HG03558 (cell line): ENCODE data around the gene ZNF700.
"Not testable (repeated sequence)": the region's sequence is repeated elsewhere in the genome, so short reads cannot be mapped to it uniquely, and the experiment has no call there.

ENCODE experiments used
- ATAC-seq: cut with Tn5 transposase; IDR thresholded peaks from one replicate; pipeline ENCODE4 v1.9.1; 2021; ENCODE audit warnings: moderate number of reproducible peaks; ENCODE audit not compliant: unreplicated experiment; ENCODE audit errors: extremely low read depth

Gene ZNF700

GRCh38 chr19:11935829-11936228 is 10.9 kb downstream of the ZNF700 start:
- not testable (repeated sequence) for ATAC-seq

GRCh38 chr19:11938383-11938782 is 13.5 kb downstream of the ZNF700 start:
- ATAC-seq: not testable (repeated sequence)

- not testable (repeated sequence) for ATAC-seq
Measured at GRCh38 chr19:11941361-11941887, 16.5 kb downstream of the ZNF700 start.

GRCh38 chr19:11942008-11942842 is 17.3 kb downstream of the ZNF700 start:
- ATAC-seq: no peak

GRCh38 chr19:11942843-11943108 is 17.9 kb downstream of the ZNF700 start:
- ATAC-seq: no peak

GRCh38 chr19:11944656-11945055 is 19.7 kb downstream of the ZNF700 start:
- no peak for ATAC-seq

GRCh38 chr19:11948646-11949045 is 23.7 kb downstream of the ZNF700 start:
- no peak for ATAC-seq

GRCh38 chr19:11949201-11949600 is 24.3 kb downstream of the ZNF700 start:
- ATAC-seq: no peak

GRCh38 chr19:11949614-11950080 is 24.7 kb downstream of the ZNF700 start:
- ATAC-seq: not testable (repeated sequence)

GRCh38 chr19:11950312-11950711 is 25.4 kb downstream of the ZNF700 start:
- no peak for ATAC-seq

- no peak for ATAC-seq
Measured at GRCh38 chr19:11963566-11964355, 38.9 kb downstream of the ZNF700 start.

GRCh38 chr19:11964496-11964857 is 39.6 kb downstream of the ZNF700 start:
- ATAC-seq: no peak

GRCh38 chr19:11964858-11965645 is 40.1 kb downstream of the ZNF700 start, which contains the start of gene ZNF763:
Gene ZNF763, plus strand, starts transcription at chr19:11965040. Its CDS starts 169 bp downstream, at chr19:11965209.
- ATAC-seq: peak; percentile 68

- ATAC-seq: no peak
Measured at GRCh38 chr19:11970174-11970573, 45.3 kb downstream of the ZNF700 start.

GRCh38 chr19:11971041-11971440 is 46.1 kb downstream of the ZNF700 start:
- ATAC-seq: no peak

- no peak for ATAC-seq
Measured at GRCh38 chr19:11973019-11973810, 48.3 kb downstream of the ZNF700 start.

GRCh38 chr19:11978492-11979100 is 53.7 kb downstream of the ZNF700 start:
- no peak for ATAC-seq

GRCh38 chr19:11979527-11979926 is 54.6 kb downstream of the ZNF700 start:
- ATAC-seq: no peak

GRCh38 chr19:11982526-11982925 is 57.6 kb downstream of the ZNF700 start:
- no peak for ATAC-seq
